BLaER1 (cell line): Measurements from ENCODE around the gene PLEKHG5.
"Not testable (repeated sequence)": the region's sequence is repeated elsewhere in the genome, so short reads cannot be mapped to it uniquely, and the experiment has no call there.

Source experiments
- H3K27ac ChIP-seq: shearing (Covaris generic); formaldehyde crosslinking; 2 replicates; pipeline ENCODE4 v1.8.1; 2022
- H3K27me3 ChIP-seq: shearing (Covaris generic); formaldehyde crosslinking; 2 replicates; pipeline ENCODE4 v1.8.1; 2022
- H3K36me3 ChIP-seq: shearing (Covaris generic); formaldehyde crosslinking; 2 replicates; pipeline ENCODE4 v1.8.1; 2022
- H3K4me1 ChIP-seq: shearing (Covaris generic); formaldehyde crosslinking; 2 replicates; pipeline ENCODE4 v1.8.1; 2022
- H3K4me2 ChIP-seq: shearing (Covaris generic); formaldehyde crosslinking; 2 replicates; pipeline ENCODE4 v1.8.1; 2022
- H3K4me3 ChIP-seq: shearing (Covaris generic); formaldehyde crosslinking; 2 replicates; pipeline ENCODE4 v1.8.1; 2022
- H3K9ac ChIP-seq: shearing (Covaris generic); formaldehyde crosslinking; 2 replicates; pipeline ENCODE4 v1.8.1; 2022
- H3K9me3 ChIP-seq: shearing (Covaris generic); formaldehyde crosslinking; 2 replicates; pipeline ENCODE4 v1.8.1; 2022
- H4K20me1 ChIP-seq: shearing (Covaris generic); formaldehyde crosslinking; 2 replicates; pipeline ENCODE4 v1.8.1; 2022
- Cebpa-rat ChIP-seq: shearing (Covaris generic); IDR thresholded peaks from 2 replicates; pipeline ENCODE4 v1.8.1; 2022

PLEKHG5 gene

DNA sequence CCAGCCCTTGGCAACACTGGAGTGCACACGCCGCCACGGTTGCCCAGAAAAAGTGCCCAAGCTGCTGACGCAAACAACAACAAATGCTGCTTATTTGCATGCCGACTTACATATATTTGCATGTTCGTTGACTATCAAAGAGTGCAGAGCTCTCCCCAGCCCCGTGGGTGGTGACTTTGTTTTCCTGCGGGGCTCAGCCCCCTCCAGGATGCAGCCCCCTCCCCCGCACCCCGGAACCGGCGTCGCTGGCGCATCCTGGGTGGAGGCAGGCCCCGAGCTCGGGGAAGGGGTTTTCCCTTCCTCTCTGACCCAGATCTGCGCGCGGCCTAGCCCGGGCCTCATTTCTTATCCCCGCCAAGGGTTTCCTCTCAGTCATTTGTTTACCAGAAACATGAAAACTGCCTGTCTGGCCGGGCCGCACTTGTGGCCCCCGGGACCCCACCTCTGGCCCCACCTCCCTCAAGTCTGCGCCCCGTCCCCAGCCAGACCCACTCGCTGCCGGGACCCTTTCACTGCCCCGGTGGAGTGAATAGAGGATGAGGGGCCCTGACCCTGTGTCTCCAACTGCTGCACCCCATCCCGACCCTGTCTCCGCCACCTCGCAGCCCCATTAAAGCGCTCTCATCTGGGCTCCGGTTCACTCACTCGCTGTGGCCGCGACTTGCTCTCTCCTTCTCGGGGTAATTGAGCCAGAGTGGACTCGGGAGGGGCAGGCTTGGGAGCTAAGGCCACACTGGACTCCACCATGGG, 31.0 kb downstream of the PLEKHG5 start:
- peak overlapping the region; percentile 60 for H3K27ac ChIP-seq
- peak overlapping the region; percentile 45 for H3K4me3 ChIP-seq
- no peaks in the 10 kb centered on the region for H3K9me3 ChIP-seq
- H3K27me3 ChIP-seq: peaks cover 58% of the 10 kb centered on the region
- H3K4me2 ChIP-seq: peak overlapping the region; percentile 81
- H3K4me1 ChIP-seq: peaks cover 28% of the 10 kb centered on the region
- H3K36me3 ChIP-seq: peaks cover 17% of the 10 kb centered on the region; the same call in 1 of the 2 replicates
- TF ChIP-seq Cebpa-rat: no peak
- peaks cover under 1% of the 10 kb centered on the region; the same call in 1 of the 2 replicates for H4K20me1 ChIP-seq
- peak overlapping the region; percentile 53; the same call in 1 of the 2 replicates for H3K9ac ChIP-seq

DNA sequence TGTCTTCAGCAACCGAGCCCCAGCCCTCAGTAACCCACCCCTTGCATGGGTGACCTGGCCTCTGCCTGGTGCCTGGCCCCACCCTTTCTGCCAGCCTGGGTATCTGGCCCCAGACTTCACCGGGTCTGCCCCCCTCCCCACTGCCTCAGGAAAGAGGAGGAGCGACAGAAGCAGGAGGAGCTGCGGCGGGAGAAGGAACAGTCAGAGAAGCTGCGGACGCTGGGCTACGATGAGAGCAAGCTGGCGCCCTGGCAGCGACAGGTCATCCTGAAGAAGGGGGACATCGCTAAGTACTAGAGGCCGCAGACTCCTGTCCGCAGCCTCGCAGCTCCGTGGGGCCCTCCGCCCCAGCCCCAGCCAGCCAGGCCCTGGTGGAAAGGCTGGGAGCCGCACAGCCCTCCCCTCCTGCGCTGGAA, 31.6 kb downstream of the PLEKHG5 start:
- TF ChIP-seq Cebpa-rat: no peak
- Histone ChIP-seq H3K4me3 (peak overlapping the region; percentile 45), H3K4me2 (peak overlapping the region; percentile 81), H3K4me1 (peaks cover 22% of the 10 kb centered on the region), H3K27ac (peak overlapping the region; percentile 60), H4K20me1 (peaks cover 7% of the 10 kb centered on the region; the same call in 1 of the 2 replicates), H3K9me3 (peaks cover 6% of the 10 kb centered on the region; the same call in 1 of the 2 replicates), H3K36me3 (peaks cover 17% of the 10 kb centered on the region; the same call in 1 of the 2 replicates), H3K27me3 (peaks cover 58% of the 10 kb centered on the region), H3K9ac (peak overlapping the region; percentile 26; the same call in 1 of the 2 replicates)

DNA sequence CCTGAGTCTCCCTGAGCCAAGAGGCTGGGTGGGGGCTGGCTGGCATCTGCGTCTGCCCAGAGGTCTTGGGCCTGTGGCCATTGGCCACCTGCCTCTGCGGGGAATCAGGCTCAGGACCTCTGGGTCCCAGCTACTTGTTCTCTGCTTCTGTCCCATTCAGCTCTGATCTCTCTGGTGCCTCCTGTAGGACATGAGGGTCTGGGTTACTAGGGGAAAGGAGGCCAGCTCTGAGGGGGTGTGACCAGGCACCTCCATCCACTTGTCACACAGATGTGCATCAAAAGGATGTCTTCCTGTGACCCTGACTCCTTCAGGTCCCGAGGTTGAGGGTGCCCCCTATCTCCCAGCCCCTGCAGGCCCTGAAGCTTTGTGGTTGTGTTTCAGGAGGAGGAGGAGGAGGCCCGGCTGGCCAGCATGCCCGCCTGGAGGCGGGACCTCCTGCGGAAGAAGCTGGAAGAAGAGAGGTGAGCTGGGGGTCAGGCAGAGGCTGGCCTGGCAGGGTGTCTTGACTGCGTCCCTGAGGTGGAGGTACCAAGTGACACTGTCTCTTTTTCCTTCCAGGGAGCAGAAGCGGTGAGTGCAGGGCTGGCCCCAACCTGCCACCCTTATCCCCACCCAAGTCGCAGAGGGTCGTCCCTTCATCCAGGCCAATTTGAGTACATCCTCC, 34.5 kb downstream of the PLEKHG5 start:
- H3K27ac ChIP-seq: no peak overlapping the region
- H3K4me1 ChIP-seq: peaks cover 20% of the 10 kb centered on the region
- peaks cover 5% of the 10 kb centered on the region; the same call in 1 of the 2 replicates for H3K36me3 ChIP-seq
- no peak overlapping the region for H3K4me2 ChIP-seq
- H4K20me1 ChIP-seq: peaks cover 16% of the 10 kb centered on the region; the same call in 1 of the 2 replicates
- no peak for TF ChIP-seq Cebpa-rat
- H3K9me3 ChIP-seq: peaks cover 11% of the 10 kb centered on the region; the same call in 1 of the 2 replicates
- peaks cover 68% of the 10 kb centered on the region for H3K27me3 ChIP-seq
- no peak overlapping the region for H3K4me3 ChIP-seq
- H3K9ac ChIP-seq: no peak overlapping the region

DNA sequence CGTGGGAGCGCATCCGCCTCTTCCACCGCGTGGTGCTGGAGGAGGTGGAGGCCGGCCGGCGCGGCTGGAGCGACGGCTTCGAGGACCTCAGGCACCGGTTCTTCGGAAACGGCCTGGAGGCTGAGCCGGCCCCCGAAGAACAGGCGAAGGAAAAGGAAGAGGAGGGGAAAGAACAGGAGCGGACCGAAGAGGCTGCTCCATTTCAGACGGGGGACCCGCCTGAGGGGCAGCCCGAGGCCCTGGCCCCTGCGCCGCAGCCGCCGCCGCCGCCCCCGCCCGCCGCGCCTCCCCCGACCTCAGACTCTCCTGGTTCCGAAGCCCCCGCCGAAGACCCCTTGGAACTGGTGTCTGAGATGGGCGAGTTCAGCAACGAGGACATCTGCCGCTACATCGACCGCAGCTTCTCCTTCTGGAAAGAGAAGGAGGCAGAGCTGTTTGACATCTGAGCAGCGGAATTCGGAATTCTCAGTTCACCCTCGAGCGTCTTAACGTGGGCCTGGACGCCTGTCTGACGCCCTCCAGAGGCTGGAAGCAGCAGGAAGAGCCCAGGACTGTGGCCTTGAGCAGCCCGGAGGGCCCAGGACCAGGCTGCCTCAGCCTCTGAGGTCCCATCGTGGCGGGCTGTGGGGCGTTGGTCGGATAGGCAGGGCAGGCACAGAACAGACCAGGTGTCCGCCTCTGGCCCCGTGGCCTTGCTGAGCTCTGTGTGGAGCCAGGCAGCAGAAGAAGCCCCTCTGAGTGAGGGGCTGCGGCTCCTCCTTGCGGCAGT, 35.5 kb downstream of the PLEKHG5 start:
- Histone ChIP-seq H4K20me1 (peaks cover 20% of the 10 kb centered on the region; the same call in 1 of the 2 replicates), H3K4me1 (peaks cover 16% of the 10 kb centered on the region), H3K9me3 (peaks cover 11% of the 10 kb centered on the region; the same call in 1 of the 2 replicates), H3K27me3 (peaks cover 74% of the 10 kb centered on the region)
- not testable (repeated sequence) for H3K36me3 ChIP-seq, H3K4me2 ChIP-seq, H3K9ac ChIP-seq, H3K4me3 ChIP-seq, H3K27ac ChIP-seq

DNA sequence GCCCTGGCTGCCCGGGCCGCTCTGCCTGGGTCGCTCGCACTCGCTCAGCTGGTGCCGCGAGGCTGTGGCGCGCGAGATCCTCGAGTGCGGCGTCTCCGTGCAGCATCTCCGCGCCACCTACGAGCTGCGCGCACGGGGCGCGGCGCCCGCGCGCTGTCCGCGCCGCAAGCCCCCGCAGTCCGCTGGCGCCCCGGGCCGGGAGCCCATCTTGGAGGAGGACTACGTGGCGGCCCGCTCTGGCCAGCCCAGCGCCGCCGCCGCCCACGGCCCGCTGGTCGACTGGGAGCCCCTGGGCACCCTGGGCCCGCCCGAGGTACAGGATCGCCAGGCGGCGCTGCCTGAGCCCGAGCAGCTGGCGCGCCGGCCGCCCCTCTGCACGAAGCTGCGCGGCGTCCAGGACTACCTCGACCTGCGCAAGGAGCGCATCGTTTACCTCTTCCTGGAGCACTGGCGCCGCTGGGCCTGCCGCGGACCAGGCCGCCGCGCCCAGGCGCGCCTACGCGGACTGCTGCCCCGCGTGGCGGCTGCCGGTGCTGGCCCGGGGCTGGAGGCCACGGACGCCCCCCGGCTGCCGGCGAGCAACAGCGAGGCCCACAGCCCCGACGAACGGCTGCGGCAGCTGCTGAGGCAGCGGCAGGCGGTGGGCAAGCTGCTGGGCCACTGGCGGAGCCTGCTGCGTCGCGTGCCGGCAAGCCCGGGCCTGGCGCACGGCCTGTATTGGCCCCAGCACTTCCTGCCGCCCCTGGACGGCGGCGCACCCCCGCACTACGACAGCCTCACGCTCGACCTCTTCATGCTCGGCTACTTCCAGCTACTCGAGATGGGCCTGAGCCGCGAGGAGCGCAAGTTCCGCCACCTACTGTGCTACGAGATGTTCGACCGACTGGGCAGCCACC, 36.4 kb downstream of the PLEKHG5 start:
- peaks cover 82% of the 10 kb centered on the region for H3K27me3 ChIP-seq
- peaks cover 22% of the 10 kb centered on the region; the same call in 1 of the 2 replicates for H4K20me1 ChIP-seq

GRCh38 chr1:6453895-6454855, 37.3 kb downstream of the PLEKHG5 start:
- H3K4me2 ChIP-seq, H3K27ac ChIP-seq, H3K9ac ChIP-seq, H3K36me3 ChIP-seq, H3K4me1 ChIP-seq, H3K4me3 ChIP-seq: not testable (repeated sequence)
- Histone ChIP-seq H4K20me1 (peaks cover 31% of the 10 kb centered on the region), H3K9me3 (peaks cover 11% of the 10 kb centered on the region; the same call in 1 of the 2 replicates), H3K27me3 (peaks cover 91% of the 10 kb centered on the region)

More for the DNA sequence above, 36.4 kb downstream of the PLEKHG5 start:
- no peaks in the 10 kb centered on the region for H3K36me3 ChIP-seq
- H3K4me1 ChIP-seq: peaks cover 7% of the 10 kb centered on the region
- H3K4me2 ChIP-seq: no peak overlapping the region
- no peak overlapping the region for H3K9ac ChIP-seq
- peaks cover 11% of the 10 kb centered on the region; the same call in 1 of the 2 replicates for H3K9me3 ChIP-seq
- H3K27ac ChIP-seq: no peak overlapping the region
- no peak for TF ChIP-seq Cebpa-rat
- H3K4me3 ChIP-seq: no peak overlapping the region

- no peak for TF ChIP-seq Cebpa-rat
These were observed 40.5 kb downstream of the PLEKHG5 start for GRCh38 chr1:6450943-6451373.

DNA sequence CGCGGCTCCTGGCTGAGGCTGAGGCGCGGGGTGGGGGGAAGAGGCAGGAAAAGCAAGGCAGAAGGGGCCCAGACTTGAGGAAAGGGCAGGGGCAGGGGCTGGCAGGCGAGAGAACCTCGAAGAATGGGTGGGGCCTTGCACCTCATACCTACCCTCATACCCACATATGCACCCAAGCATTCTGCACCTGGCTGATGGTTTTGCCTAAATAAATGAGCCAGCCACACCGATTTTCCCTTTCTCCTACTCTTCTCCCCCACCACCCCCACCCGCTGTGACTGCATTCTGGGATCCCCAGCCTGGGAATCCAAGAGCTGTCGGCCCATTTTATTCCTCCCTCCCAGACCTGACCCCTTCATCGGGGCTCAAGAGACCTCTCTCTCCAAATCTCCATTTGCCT, 41.0 kb downstream of the PLEKHG5 start:
- Histone ChIP-seq H3K4me1 (peaks cover 23% of the 10 kb centered on the region), H3K9me3 (peaks cover 11% of the 10 kb centered on the region; the same call in 1 of the 2 replicates), H3K27me3 (peaks cover 99% of the 10 kb centered on the region), H4K20me1 (peaks cover 59% of the 10 kb centered on the region)
- H3K36me3 ChIP-seq, H3K27ac ChIP-seq, H3K9ac ChIP-seq, H3K4me3 ChIP-seq, H3K4me2 ChIP-seq: not testable (repeated sequence)

More at GRCh38 chr1:6450943-6451373, 40.5 kb downstream of the PLEKHG5 start:
- Histone ChIP-seq H3K4me2 (no peak overlapping the region), H3K27me3 (peaks cover 100% of the 10 kb centered on the region), H3K4me3 (no peak overlapping the region), H3K36me3 (no peaks in the 10 kb centered on the region), H3K4me1 (peaks cover 23% of the 10 kb centered on the region), H4K20me1 (peaks cover 60% of the 10 kb centered on the region), H3K9me3 (peaks cover 11% of the 10 kb centered on the region; the same call in 1 of the 2 replicates), H3K27ac (no peak overlapping the region), H3K9ac (no peak overlapping the region)
